Loucy (cell line): ENCODE results near the gene PROSER3.

ENCODE experiments used
- H2AFZ ChIP-seq: fragments of 200-600 bp; sonication (generic); 2 replicates; pipeline ENCODE4 v1.6.0; 2016; ENCODE audit warnings: antibody characterized with exemption, mild to moderate bottlenecking, low read length, moderate library complexity
- H3F3A ChIP-seq: fragments of 200-600 bp; 2 replicates; pipeline ENCODE4 v1.6.0; 2016; ENCODE audit warnings: antibody characterized with exemption, low read depth, mild to moderate bottlenecking
- H3K27me3 ChIP-seq: fragments of 200-600 bp; sonication (generic); 2 replicates; pipeline ENCODE4 v1.6.1; 2014; ENCODE audit warnings: low read length, mild to moderate bottlenecking; ENCODE audit not compliant: insufficient read depth, poor library complexity, severe bottlenecking
- H3K36me3 ChIP-seq: fragments of 200-600 bp; sonication (generic); 2 replicates; pipeline ENCODE4 v1.6.1; 2016; ENCODE audit warnings: low read length; ENCODE audit not compliant: insufficient read depth
- H3K4me1 ChIP-seq: fragments of 200-600 bp; sonication (generic); 2 replicates; pipeline ENCODE4 v1.5.1; 2014; ENCODE audit warnings: low read length, mild to moderate bottlenecking; ENCODE audit not compliant: insufficient read depth, poor library complexity, severe bottlenecking
- H3K4me2 ChIP-seq: fragments of 200-600 bp; sonication (generic); 2 replicates; pipeline ENCODE4 v1.6.0; 2014; ENCODE audit warnings: antibody characterized with exemption, low read length, low read depth, mild to moderate bottlenecking; ENCODE audit not compliant: poor library complexity, severe bottlenecking
- H3K4me3 ChIP-seq: fragments of 200-600 bp; sonication (generic); 2 replicates; pipeline ENCODE4 v1.5.1; 2014; ENCODE audit warnings: low read length, mild to moderate bottlenecking, mixed read lengths; ENCODE audit not compliant: poor library complexity, severe bottlenecking
- H3K79me2 ChIP-seq: fragments of 200-600 bp; sonication (generic); 2 replicates; pipeline ENCODE4 v1.6.1; 2014; ENCODE audit warnings: low read length; ENCODE audit not compliant: insufficient read depth
- H3K9ac ChIP-seq: fragments of 200-600 bp; sonication (generic); 2 replicates; pipeline ENCODE4 v1.6.0; 2014; ENCODE audit warnings: mild to moderate bottlenecking, low read depth, low read length, moderate library complexity; ENCODE audit not compliant: poor library complexity, severe bottlenecking
- H3K9me2 ChIP-seq: fragments of 200-600 bp; sonication (generic); replicated peaks from 2 replicates; pipeline ENCODE4 v1.6.1; 2016; ENCODE audit warnings: low read depth, low read length, mixed read lengths
- H3K9me3 ChIP-seq: fragments of 200-600 bp; sonication (generic); 2 replicates; pipeline ENCODE4 v1.6.1; 2014; ENCODE audit warnings: mild to moderate bottlenecking, antibody characterized with exemption, low read length, low read depth; ENCODE audit not compliant: insufficient read depth
- H4K20me1 ChIP-seq: fragments of 200-600 bp; sonication (generic); 2 replicates; pipeline ENCODE4 v1.6.0; 2014; ENCODE audit warnings: antibody characterized with exemption, low read length, mild to moderate bottlenecking; ENCODE audit not compliant: insufficient read depth, poor library complexity, severe bottlenecking
- CTCF ChIP-seq: fragments of 200-600 bp; sonication (generic); conservative IDR thresholded peaks from 2 replicates; pipeline ENCODE4 v1.5.1; 2014; ENCODE audit warnings: mild to moderate bottlenecking, antibody characterized with exemption, low read length
- EZH2phosphoT487 ChIP-seq: fragments of 200-600 bp; IDR thresholded peaks from 2 replicates; pipeline ENCODE4 v1.6.1; 2018; ENCODE audit warnings: antibody characterized with exemption, mild to moderate bottlenecking, moderate library complexity, borderline replicate concordance

Gene PROSER3

GRCh38 chr19:35716801-35717664, 40.9 kb upstream of the PROSER3 start:
- peaks cover 27% of the 10 kb centered on the region for H3K4me1 ChIP-seq
- peak overlapping the region; percentile 84 for H3K4me2 ChIP-seq
- TF ChIP-seq EZH2phosphoT487 = no peak
- peak; percentile 79 for TF ChIP-seq CTCF
- no peaks in the 10 kb centered on the region for H3K9me2 ChIP-seq
- peak overlapping the region; percentile 81 for H3K4me3 ChIP-seq
- H3K9ac ChIP-seq = peak overlapping the region; percentile 79
- peaks cover 6% of the 10 kb centered on the region; the same call in 1 of the 2 replicates for H3K36me3 ChIP-seq
- no peaks in the 10 kb centered on the region for H3F3A ChIP-seq
- H2AFZ ChIP-seq = peak overlapping the region; percentile 89
- no peaks in the 10 kb centered on the region for H3K9me3 ChIP-seq
- no peaks in the 10 kb centered on the region for H3K27me3 ChIP-seq
- H4K20me1 ChIP-seq = peaks cover 22% of the 10 kb centered on the region
- peaks cover 45% of the 10 kb centered on the region for H3K79me2 ChIP-seq

- Histone ChIP-seq H2AFZ (peak within 1 kb of the TSS; percentile 89), H3K27me3 (no peaks in the 10 kb centered on the region), H3K4me3 (peak within 1 kb of the TSS; percentile 86), H3K9me2 (no peaks in the 10 kb centered on the region), H3F3A (no peaks in the 10 kb centered on the region), H3K79me2 (peaks cover 51% of the 10 kb centered on the region), H3K9ac (peak within 1 kb of the TSS; percentile 85), H3K9me3 (no peaks in the 10 kb centered on the region), H3K4me1 (peaks cover 27% of the 10 kb centered on the region), H3K36me3 (peaks cover 10% of the 10 kb centered on the region; the same call in 1 of the 2 replicates), H4K20me1 (peaks cover 24% of the 10 kb centered on the region), H3K4me2 (peak within 1 kb of the TSS; percentile 92)
- TF ChIP-seq EZH2phosphoT487 = no peak
- TF ChIP-seq CTCF = no peak
Observed at GRCh38 chr19:35717665-35718344, 40.2 kb upstream of the PROSER3 start, which contains the start of gene KMT2B. KMT2B (plus strand) TSS chr19:35718003; CDS start chr19:35718019, 16 bp downstream.

- Histone ChIP-seq H3K79me2 (peaks cover 51% of the 10 kb centered on the region), H3K9me3 (no peaks in the 10 kb centered on the region), H3K4me1 (peaks cover 27% of the 10 kb centered on the region), H3K4me3 (peak overlapping the region; percentile 86), H3K9ac (peak overlapping the region; percentile 85), H2AFZ (no peak overlapping the region), H3K9me2 (no peaks in the 10 kb centered on the region), H4K20me1 (peaks cover 27% of the 10 kb centered on the region), H3K27me3 (no peaks in the 10 kb centered on the region), H3K36me3 (peaks cover 17% of the 10 kb centered on the region; the same call in 1 of the 2 replicates), H3F3A (no peaks in the 10 kb centered on the region), H3K4me2 (peak overlapping the region; percentile 92)
- TF ChIP-seq CTCF (no peak), EZH2phosphoT487 (no peak)
Observed at GRCh38 chr19:35718345-35719041, 39.5 kb upstream of the PROSER3 start.
